Neural progenitor cell (in vitro differentiated cells): ENCODE results near the gene PLB1.

Source experiments
- EZH2 ChIP-seq: fragments of 200-600 bp; sonication (generic); IDR thresholded peaks from 2 replicates; pipeline ENCODE4 v1.6.1; 2017; ENCODE audit warnings: antibody characterized with exemption, mild to moderate bottlenecking, moderate library complexity
- EZH2phosphoT487 ChIP-seq: fragments of 200-600 bp; sonication (generic); IDR thresholded peaks from 2 replicates; pipeline ENCODE4 v1.6.1; 2017; ENCODE audit warnings: antibody characterized with exemption
- TF ChIP-seq, protein P1 (sequence below): fragments of 200-600 bp; sonication (generic); IDR thresholded peaks from 2 replicates; pipeline ENCODE4 v1.5.1; 2017; ENCODE audit warnings: antibody characterized with exemption, mild to moderate bottlenecking

DNA sequence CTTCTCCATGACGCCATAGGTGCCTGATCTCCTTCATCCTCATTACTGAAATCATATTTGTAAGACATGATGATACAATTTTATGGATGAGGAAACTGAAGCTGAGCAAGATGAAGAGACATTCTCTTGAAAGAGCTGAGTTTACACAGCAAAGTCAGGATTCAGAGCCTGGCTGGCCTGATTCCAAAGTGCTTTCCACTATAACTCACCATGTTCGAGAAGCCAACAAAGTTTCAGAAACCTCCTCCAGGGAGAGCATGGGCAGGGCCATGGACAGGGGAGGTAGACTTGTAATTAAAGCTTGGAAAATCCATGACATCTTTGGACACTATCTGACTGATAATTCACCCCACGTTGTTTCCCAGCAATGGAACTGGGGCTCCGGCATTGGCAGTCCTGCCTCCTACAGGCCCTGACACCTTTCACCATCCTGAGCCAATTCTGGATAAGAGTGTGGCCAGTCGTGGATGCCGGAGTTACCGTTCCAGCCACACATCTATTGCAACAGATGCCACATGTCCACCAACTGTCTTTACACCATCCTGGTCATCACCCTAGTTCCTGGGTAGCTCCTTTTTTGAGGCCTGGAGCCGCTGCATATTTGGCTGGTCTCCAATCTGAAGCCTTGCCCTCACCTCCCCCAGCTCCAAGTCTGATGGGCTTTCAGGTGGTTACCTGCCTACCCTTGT, 170.8 kb downstream of the PLB1 start:
- TF ChIP-seq, protein P1, sequence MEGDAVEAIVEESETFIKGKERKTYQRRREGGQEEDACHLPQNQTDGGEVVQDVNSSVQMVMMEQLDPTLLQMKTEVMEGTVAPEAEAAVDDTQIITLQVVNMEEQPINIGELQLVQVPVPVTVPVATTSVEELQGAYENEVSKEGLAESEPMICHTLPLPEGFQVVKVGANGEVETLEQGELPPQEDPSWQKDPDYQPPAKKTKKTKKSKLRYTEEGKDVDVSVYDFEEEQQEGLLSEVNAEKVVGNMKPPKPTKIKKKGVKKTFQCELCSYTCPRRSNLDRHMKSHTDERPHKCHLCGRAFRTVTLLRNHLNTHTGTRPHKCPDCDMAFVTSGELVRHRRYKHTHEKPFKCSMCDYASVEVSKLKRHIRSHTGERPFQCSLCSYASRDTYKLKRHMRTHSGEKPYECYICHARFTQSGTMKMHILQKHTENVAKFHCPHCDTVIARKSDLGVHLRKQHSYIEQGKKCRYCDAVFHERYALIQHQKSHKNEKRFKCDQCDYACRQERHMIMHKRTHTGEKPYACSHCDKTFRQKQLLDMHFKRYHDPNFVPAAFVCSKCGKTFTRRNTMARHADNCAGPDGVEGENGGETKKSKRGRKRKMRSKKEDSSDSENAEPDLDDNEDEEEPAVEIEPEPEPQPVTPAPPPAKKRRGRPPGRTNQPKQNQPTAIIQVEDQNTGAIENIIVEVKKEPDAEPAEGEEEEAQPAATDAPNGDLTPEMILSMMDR: no peak
- no peak for TF ChIP-seq EZH2
- no peak for TF ChIP-seq EZH2phosphoT487
